Measurements from ENCODE around the gene OXNAD1.

OXNAD1 gene, protein sequence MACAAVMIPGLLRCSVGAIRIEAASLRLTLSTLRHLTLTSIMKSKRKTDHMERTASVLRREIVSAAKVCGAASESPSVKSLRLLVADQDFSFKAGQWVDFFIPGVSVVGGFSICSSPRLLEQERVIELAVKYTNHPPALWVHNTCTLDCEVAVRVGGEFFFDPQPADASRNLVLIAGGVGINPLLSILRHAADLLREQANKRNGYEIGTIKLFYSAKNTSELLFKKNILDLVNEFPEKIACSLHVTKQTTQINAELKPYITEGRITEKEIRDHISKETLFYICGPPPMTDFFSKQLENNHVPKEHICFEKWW

GRCh38 chr3:16264708-16265454 is at the start of gene OXNAD1, which contains the start of gene DPH3:
Gene OXNAD1, plus strand, starts transcription at chr3:16265212. Its CDS starts 5,741 bp downstream, at chr3:16270953.
Gene DPH3, minus strand, starts transcription at chr3:16264943. Its CDS starts 67 bp downstream, at chr3:16264876.
- DNase-seq, result peak; percentile 100

- DNase-seq, result no peak
Observed at GRCh38 chr3:16216373-16216935, 48.6 kb upstream of the OXNAD1 start.

- DNase-seq, result no peak
Observed at GRCh38 chr3:16219777-16220176, 45.2 kb upstream of the OXNAD1 start.

DNA sequence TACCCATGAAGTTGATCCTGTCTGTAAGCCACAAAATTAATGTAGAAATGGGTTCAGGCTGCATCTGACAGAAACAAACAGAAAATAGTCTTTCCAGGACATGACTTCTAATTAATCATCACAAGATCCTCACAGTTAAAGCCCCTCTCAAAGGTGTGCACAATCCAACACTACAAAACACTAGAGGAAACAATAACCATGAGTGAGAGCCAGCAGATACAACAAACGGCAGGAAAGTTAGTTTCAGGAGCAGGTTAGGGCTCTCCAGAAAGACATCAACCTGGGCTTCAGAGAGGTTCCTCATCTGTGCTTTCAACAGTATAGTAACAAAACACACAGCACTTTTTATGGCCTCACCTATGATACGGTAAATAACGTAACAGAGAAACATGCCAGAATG is 43.0 kb upstream of the OXNAD1 start:
- no peak for DNase-seq

- DNase-seq, result no peak
Observed at GRCh38 chr3:16222547-16222946, 42.5 kb upstream of the OXNAD1 start.

DNA sequence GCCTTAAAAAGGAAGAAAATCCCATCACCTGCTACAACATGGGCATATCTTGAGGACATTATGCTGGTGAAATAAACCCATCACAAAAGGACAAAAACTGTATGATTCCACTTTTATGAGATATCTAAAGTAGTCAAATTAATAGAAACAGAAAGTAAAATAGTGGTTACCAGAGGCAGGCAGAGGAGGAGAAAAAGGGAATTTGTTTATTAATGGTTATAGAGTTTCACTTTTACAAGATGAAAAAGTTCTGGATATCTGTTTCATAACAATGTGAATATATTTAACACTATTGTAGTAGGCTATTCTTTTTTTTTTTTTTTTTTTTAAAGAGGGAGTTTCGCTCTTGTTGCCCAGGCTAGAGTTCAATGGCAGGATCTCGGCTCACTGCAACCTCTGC is 40.7 kb upstream of the OXNAD1 start:
- no peak for DNase-seq

- DNase-seq, result no peak
Observed at GRCh38 chr3:16227566-16227965, 37.4 kb upstream of the OXNAD1 start.

- DNase-seq, result no peak
Observed at GRCh38 chr3:16229681-16230080, 35.3 kb upstream of the OXNAD1 start.

DNA sequence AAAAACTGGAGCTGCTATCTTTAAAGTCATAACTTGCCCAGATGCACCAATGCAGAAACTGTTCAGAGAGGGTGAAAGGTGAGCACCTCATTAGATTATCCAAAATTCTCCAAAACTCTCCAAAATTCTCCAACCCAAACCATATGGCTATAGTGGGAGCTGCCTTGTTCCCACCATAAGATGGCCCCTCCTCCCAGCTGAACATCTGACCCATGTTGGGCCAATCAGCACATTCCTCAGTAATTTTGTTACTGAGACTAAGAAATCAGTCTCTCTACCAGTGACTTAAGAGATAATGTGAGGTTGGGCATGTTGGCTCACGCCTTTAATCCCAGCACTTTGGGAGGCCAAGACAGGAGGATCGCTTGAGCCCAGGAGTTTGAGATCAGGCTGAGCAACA is 33.0 kb upstream of the OXNAD1 start:
- DNase-seq, result no peak

DNA sequence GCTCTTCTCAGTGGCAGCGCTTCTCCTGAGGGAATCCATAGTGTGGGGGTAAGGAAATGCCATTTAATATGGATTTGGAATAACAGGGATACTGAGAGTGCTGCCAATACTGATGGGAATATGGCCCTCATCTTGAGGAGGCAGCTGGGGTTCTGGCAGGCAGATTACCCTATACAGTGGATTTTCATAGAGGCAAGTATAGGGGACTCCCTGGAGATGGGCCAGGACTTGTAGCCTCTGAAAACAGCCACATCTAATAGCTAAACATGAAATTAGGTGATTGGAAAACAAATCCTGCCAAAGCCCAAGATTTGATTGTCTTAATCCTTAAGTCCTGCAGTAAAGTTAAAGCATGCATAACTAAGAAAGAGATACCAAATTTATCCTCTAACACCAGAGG is 31.2 kb upstream of the OXNAD1 start:
- no peak for DNase-seq

- DNase-seq, result no peak
Observed at GRCh38 chr3:16234281-16234680, 30.7 kb upstream of the OXNAD1 start.

DNA sequence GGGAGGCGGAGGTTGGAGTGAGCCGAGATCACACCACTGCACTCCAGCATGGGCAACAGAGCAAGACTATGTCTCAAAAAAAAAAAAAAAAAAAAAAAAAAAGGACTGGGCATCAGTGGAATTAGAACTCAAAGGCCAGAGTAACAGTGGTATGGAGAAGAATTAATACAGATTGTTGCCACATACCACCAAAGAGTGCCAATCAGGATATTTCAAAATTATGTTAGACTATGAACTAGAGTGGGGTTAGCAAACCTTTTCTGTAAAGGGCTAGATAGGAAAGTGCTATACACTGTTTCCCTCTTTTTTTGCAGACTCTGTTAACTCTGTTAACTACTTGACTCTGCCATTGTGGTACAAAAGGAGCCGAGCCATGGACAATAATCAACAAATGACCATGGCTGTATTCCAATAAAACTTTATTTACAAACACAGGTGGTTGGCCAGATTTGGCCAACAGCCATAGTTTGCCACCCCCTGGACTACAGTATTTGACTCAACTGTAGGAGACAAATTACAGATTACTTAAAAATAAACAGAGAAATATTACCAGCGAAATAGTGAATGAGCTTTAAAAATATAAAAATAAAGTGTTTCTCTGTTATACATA is 28.9 kb upstream of the OXNAD1 start:
- no peak for DNase-seq

DNA sequence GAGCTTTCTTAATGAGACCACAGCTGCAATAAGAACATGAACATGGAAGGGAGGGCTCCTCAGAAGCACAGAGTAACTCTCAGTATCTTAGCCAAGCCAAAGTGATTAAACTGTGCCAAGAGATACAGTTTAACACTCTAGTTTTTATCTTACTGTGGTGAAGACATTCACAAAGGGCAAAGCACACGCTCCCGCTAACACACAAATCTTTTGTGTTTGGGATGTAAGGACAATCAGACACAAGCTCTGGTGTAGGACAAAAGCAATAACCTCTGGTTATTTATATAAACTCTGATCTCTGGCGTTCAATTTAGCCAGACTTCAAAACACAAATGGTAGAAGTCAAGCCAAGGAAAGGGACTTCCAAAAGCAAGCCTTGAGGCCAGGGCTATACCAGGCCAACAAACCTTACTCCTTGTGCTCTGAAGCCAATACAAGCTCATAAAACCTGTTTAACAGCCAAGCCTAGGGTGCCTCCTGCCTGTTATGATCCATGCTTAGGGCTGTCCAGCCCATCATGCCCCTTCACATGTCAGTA is 28.1 kb upstream of the OXNAD1 start:
- no peak for DNase-seq

GRCh38 chr3:16239086-16239770 is 25.8 kb upstream of the OXNAD1 start:
- peak; percentile 28 for DNase-seq

- DNase-seq, result peak; percentile 87
Observed at GRCh38 chr3:16239780-16240179, 25.2 kb upstream of the OXNAD1 start.

DNA sequence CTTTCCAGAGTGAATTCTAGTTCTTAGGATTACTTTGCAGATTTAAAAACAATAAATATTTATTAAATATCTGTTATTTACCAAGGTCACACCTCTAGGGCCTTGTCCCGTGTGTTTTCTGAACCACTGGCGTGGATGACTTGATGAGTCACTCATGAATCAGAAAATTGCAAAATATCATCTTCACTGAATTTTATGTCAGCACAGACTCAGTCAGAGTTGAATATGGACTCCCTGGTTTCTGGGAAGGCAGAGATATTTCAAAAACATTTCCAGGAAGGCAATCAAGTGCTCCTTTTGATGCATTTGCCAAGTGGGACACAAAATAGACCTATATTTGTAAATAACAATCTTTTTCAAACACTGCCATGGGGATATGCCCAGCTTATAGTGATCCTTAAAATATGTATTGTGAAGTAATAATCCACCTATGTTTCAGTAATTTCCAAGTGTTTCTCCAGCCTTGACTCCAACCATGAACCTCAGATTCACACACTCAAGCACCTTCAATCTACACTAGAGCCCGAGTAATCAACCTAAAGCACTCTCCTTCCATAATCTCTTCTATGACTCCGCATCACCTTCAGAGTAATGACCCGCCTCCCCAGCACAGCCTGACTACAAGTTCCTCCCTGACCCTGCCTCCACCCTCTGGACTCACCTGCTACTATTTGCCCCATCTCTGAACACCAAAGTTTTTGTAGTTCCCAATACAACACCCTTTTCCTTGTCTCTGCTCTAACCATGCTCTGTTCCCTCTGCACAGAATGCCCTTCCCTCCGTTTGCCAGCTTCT is 24.6 kb upstream of the OXNAD1 start:
- DNase-seq, result peak; percentile 84

- DNase-seq, result no peak
Observed at GRCh38 chr3:16241225-16241624, 23.8 kb upstream of the OXNAD1 start.

- DNase-seq, result no peak
Observed at GRCh38 chr3:16242177-16242576, 22.8 kb upstream of the OXNAD1 start.

- peak; percentile 75 for DNase-seq
Observed at GRCh38 chr3:16243706-16244490, 21.1 kb upstream of the OXNAD1 start.

- DNase-seq, result no peak
Observed at GRCh38 chr3:16245609-16246008, 19.4 kb upstream of the OXNAD1 start.
